Stimulated activated CD4-positive, alpha-beta T cell treated with anti-CD3 and anti-CD28 coated beads, Interleukin-2, amount 100 ng/mL, for 24 hours (primary cell): ENCODE measurements around the gene SNCA.

Experiments
- DNase-seq, 2 donors: peaks; one replicate each; pipeline ENCODE4 v3.0.0-alpha.2; 2020

SNCA gene

GRCh38 chr4:89836897-89837384 lies at the start of gene SNCA:
SNCA (minus strand) TSS chr4:89837161; CDS start chr4:89835667, 1,494 bp downstream.
- peak; percentile 40 to 58 for DNase-seq

GRCh38 chr4:89879215-89879614 lies 42.3 kb upstream of the SNCA start:
- no peak for DNase-seq

- no peak for DNase-seq
Observed at GRCh38 chr4:89878611-89879010, 41.6 kb upstream of the SNCA start.

GRCh38 chr4:89876548-89876947 lies 39.6 kb upstream of the SNCA start:
- no peak for DNase-seq

GRCh38 chr4:89871211-89871610 lies 34.2 kb upstream of the SNCA start:
- DNase-seq: no peak

- DNase-seq: no peak
Observed at GRCh38 chr4:89868999-89869589, 32.1 kb upstream of the SNCA start.

GRCh38 chr4:89868276-89868675 lies 31.3 kb upstream of the SNCA start:
- no peak for DNase-seq

GRCh38 chr4:89863533-89863932 lies 26.6 kb upstream of the SNCA start:
- DNase-seq: no peak

- DNase-seq: no peak
Observed at GRCh38 chr4:89860971-89861370, 24.0 kb upstream of the SNCA start.

- no peak for DNase-seq
Observed at GRCh38 chr4:89855236-89855635, 18.3 kb upstream of the SNCA start.

- DNase-seq: no peak
Observed at GRCh38 chr4:89847571-89848325, 10.8 kb upstream of the SNCA start.

- no peak for DNase-seq
Observed at GRCh38 chr4:89839558-89839957, 2.6 kb upstream of the SNCA start.

GRCh38 chr4:89837993-89838390 lies 1.0 kb upstream of the SNCA start:
- DNase-seq: no peak

- DNase-seq: peak in 1 of 2 donors; percentile 28
Observed at GRCh38 chr4:89837385-89837992, 528 bp upstream of the SNCA start.

GRCh38 chr4:89836031-89836745 lies 773 bp downstream of the SNCA start:
- DNase-seq: peak in 1 of 2 donors; percentile 6

GRCh38 chr4:89835413-89835812 lies 1.5 kb downstream of the SNCA start:
- DNase-seq: no peak

- no peak for DNase-seq
Observed at GRCh38 chr4:89834486-89835209, 2.3 kb downstream of the SNCA start.

GRCh38 chr4:89829470-89830138 lies 7.4 kb downstream of the SNCA start:
- DNase-seq: peak in 1 of 2 donors; percentile 4

GRCh38 chr4:89823416-89823815 lies 13.5 kb downstream of the SNCA start:
- DNase-seq: no peak

GRCh38 chr4:89821612-89822011 lies 15.3 kb downstream of the SNCA start:
- DNase-seq: no peak

- no peak for DNase-seq
Observed at GRCh38 chr4:89820010-89820409, 17.0 kb downstream of the SNCA start.

GRCh38 chr4:89814362-89814761 lies 22.6 kb downstream of the SNCA start:
- DNase-seq: no peak
